Fibroblast of pulmonary artery (primary cell): ENCODE measurements around the gene TSPY4.
"Not testable (repeated sequence)": the region's sequence is repeated elsewhere in the genome, so short reads cannot be mapped to it uniquely, and the experiment has no call there.

ENCODE experiments used
- DNase-seq: peaks from one replicate; pipeline ENCODE4 v3.0.0-alpha.2; 2010; ENCODE audit warnings: low read depth
- H3K4me3 ChIP-seq: replicated peaks from 2 replicates; pipeline ENCODE4 v1.5.1; 2011; ENCODE audit warnings: low read depth, mild to moderate bottlenecking, control low read depth, low read length, moderate library complexity
- TF ChIP-seq, protein P1 (sequence below): IDR thresholded peaks from 2 replicates; pipeline ENCODE4 v1.5.1; 2011; ENCODE audit warnings: mild to moderate bottlenecking, control low read depth, low read length, inconsistent platforms; ENCODE audit errors: missing control alignments

Gene TSPY4, protein sequence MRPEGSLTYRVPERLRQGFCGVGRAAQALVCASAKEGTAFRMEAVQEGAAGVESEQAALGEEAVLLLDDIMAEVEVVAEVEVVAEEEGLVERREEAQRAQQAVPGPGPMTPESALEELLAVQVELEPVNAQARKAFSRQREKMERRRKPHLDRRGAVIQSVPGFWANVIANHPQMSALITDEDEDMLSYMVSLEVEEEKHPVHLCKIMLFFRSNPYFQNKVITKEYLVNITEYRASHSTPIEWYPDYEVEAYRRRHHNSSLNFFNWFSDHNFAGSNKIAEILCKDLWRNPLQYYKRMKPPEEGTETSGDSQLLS

DNA sequence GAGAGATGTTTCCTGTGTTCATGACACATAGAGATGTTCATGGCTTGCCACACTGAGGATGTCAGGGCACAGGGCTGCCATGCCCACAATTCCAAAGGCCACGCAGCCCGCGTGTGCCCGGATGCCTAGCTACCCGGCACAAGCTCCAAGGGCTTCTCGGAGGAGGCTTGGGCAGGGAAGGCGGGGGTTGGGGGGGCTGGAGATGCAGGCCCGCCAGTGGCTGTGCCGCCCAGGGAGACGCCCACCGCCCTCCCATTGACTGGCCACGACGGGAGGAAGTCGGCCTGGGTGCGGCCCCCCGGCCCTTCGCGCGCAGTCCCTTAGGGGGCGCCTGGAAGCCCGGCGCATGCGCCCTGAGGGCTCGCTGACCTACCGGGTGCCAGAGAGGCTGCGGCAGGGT lies at the start of gene TSPY4:
Gene TSPY4 (plus strand): TSS at position 301 of the 400 bp plus-strand sequence. CDS start 46 bp downstream, at position 347.
- not testable (repeated sequence) for H3K4me3 ChIP-seq, DNase-seq

DNA sequence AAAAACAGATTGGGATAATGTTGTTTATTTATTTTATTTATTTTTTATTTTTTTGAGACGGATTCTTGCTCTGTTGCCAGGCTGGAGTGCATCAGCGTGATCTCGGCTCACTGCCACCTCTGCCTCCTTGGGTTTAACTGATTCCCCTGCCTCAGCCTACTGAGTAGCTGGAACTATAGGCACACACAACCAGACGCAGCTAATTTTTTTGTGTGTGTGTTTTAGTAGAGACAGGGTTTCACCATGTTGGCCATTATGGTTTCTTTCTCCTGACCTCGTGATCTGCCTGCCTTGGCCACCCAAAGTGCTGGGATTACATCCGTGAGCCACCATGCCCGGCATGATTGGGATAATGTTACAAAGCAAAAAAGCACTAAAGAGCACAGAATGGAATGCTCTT lies 16.3 kb upstream of the TSPY4 start:
- no peak overlapping the region for H3K4me3 ChIP-seq
- TF ChIP-seq, protein P1, sequence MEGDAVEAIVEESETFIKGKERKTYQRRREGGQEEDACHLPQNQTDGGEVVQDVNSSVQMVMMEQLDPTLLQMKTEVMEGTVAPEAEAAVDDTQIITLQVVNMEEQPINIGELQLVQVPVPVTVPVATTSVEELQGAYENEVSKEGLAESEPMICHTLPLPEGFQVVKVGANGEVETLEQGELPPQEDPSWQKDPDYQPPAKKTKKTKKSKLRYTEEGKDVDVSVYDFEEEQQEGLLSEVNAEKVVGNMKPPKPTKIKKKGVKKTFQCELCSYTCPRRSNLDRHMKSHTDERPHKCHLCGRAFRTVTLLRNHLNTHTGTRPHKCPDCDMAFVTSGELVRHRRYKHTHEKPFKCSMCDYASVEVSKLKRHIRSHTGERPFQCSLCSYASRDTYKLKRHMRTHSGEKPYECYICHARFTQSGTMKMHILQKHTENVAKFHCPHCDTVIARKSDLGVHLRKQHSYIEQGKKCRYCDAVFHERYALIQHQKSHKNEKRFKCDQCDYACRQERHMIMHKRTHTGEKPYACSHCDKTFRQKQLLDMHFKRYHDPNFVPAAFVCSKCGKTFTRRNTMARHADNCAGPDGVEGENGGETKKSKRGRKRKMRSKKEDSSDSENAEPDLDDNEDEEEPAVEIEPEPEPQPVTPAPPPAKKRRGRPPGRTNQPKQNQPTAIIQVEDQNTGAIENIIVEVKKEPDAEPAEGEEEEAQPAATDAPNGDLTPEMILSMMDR: no peak

DNA sequence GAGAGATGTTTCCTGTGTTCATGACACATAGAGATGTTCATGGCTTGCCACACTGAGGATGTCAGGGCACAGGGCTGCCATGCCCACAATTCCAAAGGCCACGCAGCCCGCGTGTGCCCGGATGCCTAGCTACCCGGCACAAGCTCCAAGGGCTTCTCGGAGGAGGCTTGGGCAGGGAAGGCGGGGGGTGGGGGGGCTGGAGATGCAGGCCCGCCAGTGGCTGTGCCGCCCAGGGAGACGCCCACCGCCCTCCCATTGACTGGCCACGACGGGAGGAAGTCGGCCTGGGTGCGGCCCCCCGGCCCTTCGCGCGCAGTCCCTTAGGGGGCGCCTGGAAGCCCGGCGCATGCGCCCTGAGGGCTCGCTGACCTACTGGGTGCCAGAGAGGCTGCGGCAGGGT lies 20.2 kb downstream of the TSPY4 start, which contains the start of gene TSPY8:
Gene TSPY8 (plus strand): TSS at position 301 of the 400 bp plus-strand sequence. CDS start 46 bp downstream, at position 347.
- not testable (repeated sequence) for DNase-seq, H3K4me3 ChIP-seq

More for the DNA sequence above, 16.3 kb upstream of the TSPY4 start:
- DNase-seq: no peak
